PC-3 (cell line): Measurements from ENCODE around the gene CDC7.

Experiments
- CTCF ChIP-seq: fragments of 300-600 bp; sonication (generic); conservative IDR thresholded peaks from 2 replicates; pipeline ENCODE4 v1.5.1; 2017; ENCODE audit warnings: antibody characterized with exemption, low read depth, mild to moderate bottlenecking, low read length
- EZH2 ChIP-seq: fragments of 300-600 bp; sonication (generic); IDR thresholded peaks from one replicate; pipeline ENCODE4 v1.6.1; 2017; ENCODE audit warnings: antibody characterized with exemption, mild to moderate bottlenecking, low read length; ENCODE audit not compliant: unreplicated experiment
- EZH2phosphoT487 ChIP-seq: fragments of 300-600 bp; sonication (generic); IDR thresholded peaks from 2 replicates; pipeline ENCODE4 v1.6.1; 2018; ENCODE audit warnings: mild to moderate bottlenecking, antibody characterized with exemption, low read length, borderline replicate concordance

GRCh38 chr1:91490501-91490900 lies 10.2 kb upstream of the CDC7 start:
- TF ChIP-seq CTCF (no peak), EZH2 (no peak), EZH2phosphoT487 (no peak)
